Upper lobe of right lung (tissue), 1 donor: ENCODE measurements around the gene CCDC87. TPM values are rescaled to one million over a fixed set of nuclear protein-coding genes. Genes with fewer than 3 reads are reported as not detected.
A peak's percentile ranks its signal among the peaks of the same experiment; 100 is the strongest.

ENCODE experiments used
- ATAC-seq: fragments of 200-7000 bp; cut with Tn5 transposase; one replicate; pipeline ENCODE4 v1.9.1; 2020; ENCODE audit warnings: mild to moderate bottlenecking, moderate library complexity
- DNase-seq: peaks from one replicate; pipeline ENCODE4 v3.0.0-alpha.2; 2020
- H3K27ac ChIP-seq: fragments of 200-600 bp; one replicate; pipeline ENCODE4 v1.8.0; 2022
- H3K27me3 ChIP-seq: fragments of 200-600 bp; one replicate; pipeline ENCODE4 v1.8.0; 2022; ENCODE audit warnings: mild to moderate bottlenecking
- H3K36me3 ChIP-seq: fragments of 200-600 bp; one replicate; pipeline ENCODE4 v1.8.0; 2022
- H3K4me1 ChIP-seq: fragments of 200-600 bp; one replicate; pipeline ENCODE4 v1.8.0; 2022
- H3K4me3 ChIP-seq: fragments of 200-600 bp; one replicate; pipeline ENCODE4 v1.8.0; 2022; ENCODE audit warnings: mild to moderate bottlenecking
- H3K9me3 ChIP-seq: fragments of 200-600 bp; one replicate; pipeline ENCODE4 v1.8.0; 2022
- CTCF ChIP-seq: fragments of 200-600 bp; IDR thresholded peaks from one replicate; pipeline ENCODE4 v1.8.0; 2022; ENCODE audit warnings: antibody characterized with exemption
- intact Hi-C: fragments of 100-400 bp; cut with DNase I; formaldehyde crosslinking; loops from one replicate; pipeline ENCODE4 v1.11.0; 2022
- total RNA-seq: library from RNA; stranded (reverse); fragmentation: NEBNext Ultra II Directional; extraction: Animal tissue kit (Norgen Biotek cat#: 25700); gene quantifications from one replicate; pipeline ENCODE4 v1.2.1, GENCODE V29; 2021
- donor health status: DM: no; HTN: yes; CAD: no; lungs with severe emphysema.

Gene CCDC87
- total RNA-seq, 1 donor from 2014 or later, result 0.26 TPM

- peaks cover 70% of the 10 kb centered on the region for H3K36me3 ChIP-seq
- peaks cover 2% of the 10 kb centered on the region for H3K4me1 ChIP-seq
- H3K27me3 ChIP-seq, result no peaks in the 10 kb centered on the region
- no peaks in the 10 kb centered on the region for H3K9me3 ChIP-seq
- no peak for TF ChIP-seq CTCF
- intact Hi-C loops, result no loop called here
- H3K4me3 ChIP-seq, result no peak overlapping the region
- no peak overlapping the region for H3K27ac ChIP-seq
- ATAC-seq (no peak), DNase-seq (no peak)
Measured at GRCh38 chr11:66629356-66629755, 36.5 kb upstream of the CCDC87 start.

- no peak overlapping the region for H3K4me3 ChIP-seq
- peaks cover 7% of the 10 kb centered on the region for H3K4me1 ChIP-seq
- intact Hi-C loops, result no loop called here
- no peak for ATAC-seq
- no peak overlapping the region for H3K27ac ChIP-seq
- no peak for DNase-seq
- no peak for TF ChIP-seq CTCF
- no peaks in the 10 kb centered on the region for H3K9me3 ChIP-seq
- no peaks in the 10 kb centered on the region for H3K27me3 ChIP-seq
- peaks cover 73% of the 10 kb centered on the region for H3K36me3 ChIP-seq
Measured at GRCh38 chr11:66628061-66628603, 35.3 kb upstream of the CCDC87 start.

- peaks cover 81% of the 10 kb centered on the region for H3K36me3 ChIP-seq
- no peak for TF ChIP-seq CTCF
- H3K4me3 ChIP-seq, result no peak overlapping the region
- intact Hi-C loops, result no loop called here
- ATAC-seq, result peak; percentile 32
- H3K4me1 ChIP-seq, result peaks cover 19% of the 10 kb centered on the region
- H3K27ac ChIP-seq, result no peak overlapping the region
- DNase-seq, result no peak
- no peaks in the 10 kb centered on the region for H3K27me3 ChIP-seq
- H3K9me3 ChIP-seq, result no peaks in the 10 kb centered on the region
Measured at GRCh38 chr11:66626926-66627325, 34.1 kb upstream of the CCDC87 start.

GRCh38 chr11:66626382-66626781, 33.5 kb upstream of the CCDC87 start:
- Histone ChIP-seq H3K27ac (no peak overlapping the region), H3K4me3 (no peak overlapping the region), H3K9me3 (no peaks in the 10 kb centered on the region), H3K36me3 (peaks cover 81% of the 10 kb centered on the region), H3K27me3 (no peaks in the 10 kb centered on the region), H3K4me1 (peaks cover 18% of the 10 kb centered on the region)
- ATAC-seq (no peak), DNase-seq (no peak)
- no peak for TF ChIP-seq CTCF
- intact Hi-C loops, result no loop called here

- Histone ChIP-seq H3K27ac (no peak overlapping the region), H3K4me1 (peaks cover 25% of the 10 kb centered on the region), H3K27me3 (no peaks in the 10 kb centered on the region), H3K4me3 (no peak overlapping the region), H3K9me3 (no peaks in the 10 kb centered on the region), H3K36me3 (peaks cover 78% of the 10 kb centered on the region)
- no peak for TF ChIP-seq CTCF
- no peak for DNase-seq
- ATAC-seq, result no peak
- intact Hi-C loops, result no loop called here
Measured at GRCh38 chr11:66625752-66626149, 32.9 kb upstream of the CCDC87 start.
